SW480 (cell line): ENCODE data around the gene ADD2.

Experiments
- DNase-seq: peaks from one replicate; pipeline ENCODE4 v3.0.0-alpha.2; 2016; ENCODE audit warnings: low spot score

Gene ADD2

DNA sequence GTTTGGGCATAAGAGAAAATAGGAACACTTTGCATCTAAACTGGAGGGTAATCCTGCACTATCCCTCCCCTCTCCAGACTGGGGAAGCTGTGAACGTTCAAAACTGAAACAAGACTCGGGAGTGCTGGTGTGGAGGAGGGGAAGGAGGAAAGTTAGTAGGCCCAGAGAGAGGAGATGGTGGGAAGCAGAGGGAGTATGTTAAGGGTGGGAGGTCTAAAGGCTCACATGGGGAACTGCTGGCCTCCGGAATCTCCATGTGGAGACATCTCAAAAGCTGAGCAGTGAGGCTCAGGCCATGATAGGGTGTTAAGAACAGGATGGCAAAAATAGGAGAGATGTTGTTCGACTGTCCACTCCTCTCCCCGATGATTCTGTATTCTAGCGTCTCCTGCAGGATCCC, 47.9 kb downstream of the ADD2 start:
- DNase-seq = no peak

DNA sequence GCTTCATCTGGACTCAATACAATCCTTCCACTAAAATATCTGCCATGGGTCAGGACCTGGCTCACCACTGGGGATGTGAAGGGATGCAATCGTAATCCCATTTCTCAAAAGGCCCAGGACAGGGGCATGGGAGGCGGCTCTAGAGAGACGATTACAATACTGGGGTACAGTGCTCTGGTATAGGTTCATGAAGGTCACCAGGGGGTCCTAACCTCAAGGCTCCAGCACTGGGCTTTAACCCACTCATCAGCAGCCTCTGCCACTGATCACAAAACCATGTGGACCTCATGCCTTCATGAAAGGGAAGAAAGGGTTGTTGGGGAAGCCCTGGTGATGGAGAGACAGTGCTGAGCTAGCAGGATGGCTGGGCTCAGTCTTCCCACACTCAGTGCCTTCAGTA, 48.8 kb downstream of the ADD2 start:
- DNase-seq = no peak

DNA sequence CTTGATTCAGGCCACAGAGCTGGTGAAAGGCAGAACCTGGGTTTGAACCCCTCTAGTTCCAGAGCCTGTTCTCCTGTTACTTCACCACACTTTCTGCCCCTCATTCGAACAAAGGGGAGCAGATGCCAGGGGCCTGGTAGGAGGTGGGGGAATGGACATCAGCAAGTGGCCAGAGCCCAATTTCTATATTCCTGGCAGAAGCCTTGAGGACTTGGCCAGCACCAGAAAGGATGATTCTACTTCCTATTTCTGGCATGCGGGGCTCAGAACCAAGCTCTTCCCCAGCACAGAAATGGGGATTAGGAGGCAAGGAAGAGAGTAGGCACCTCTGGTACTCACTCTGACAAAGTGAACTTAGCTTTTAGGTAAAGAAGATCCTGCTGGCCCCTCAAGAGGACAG, 49.3 kb downstream of the ADD2 start:
- DNase-seq = no peak

DNA sequence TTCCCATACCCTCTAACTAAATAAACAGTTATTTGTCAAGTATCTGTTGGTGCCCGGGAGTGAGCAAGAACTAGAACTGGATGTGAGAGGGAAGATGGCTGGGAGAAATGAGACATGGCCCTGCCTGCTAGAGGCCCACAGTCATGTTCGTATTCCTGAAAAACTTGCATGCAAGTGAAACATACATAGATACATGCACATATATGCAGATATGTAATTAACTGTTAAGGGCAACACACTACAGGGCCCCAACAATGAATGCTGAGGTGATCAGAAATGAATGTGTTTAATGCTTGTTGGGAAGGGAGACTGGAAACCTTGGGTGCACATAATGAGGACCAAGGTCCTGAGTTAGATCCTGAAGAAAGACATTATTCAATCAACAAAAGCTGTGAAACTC, 49.8 kb downstream of the ADD2 start:
- no peak for DNase-seq

DNA sequence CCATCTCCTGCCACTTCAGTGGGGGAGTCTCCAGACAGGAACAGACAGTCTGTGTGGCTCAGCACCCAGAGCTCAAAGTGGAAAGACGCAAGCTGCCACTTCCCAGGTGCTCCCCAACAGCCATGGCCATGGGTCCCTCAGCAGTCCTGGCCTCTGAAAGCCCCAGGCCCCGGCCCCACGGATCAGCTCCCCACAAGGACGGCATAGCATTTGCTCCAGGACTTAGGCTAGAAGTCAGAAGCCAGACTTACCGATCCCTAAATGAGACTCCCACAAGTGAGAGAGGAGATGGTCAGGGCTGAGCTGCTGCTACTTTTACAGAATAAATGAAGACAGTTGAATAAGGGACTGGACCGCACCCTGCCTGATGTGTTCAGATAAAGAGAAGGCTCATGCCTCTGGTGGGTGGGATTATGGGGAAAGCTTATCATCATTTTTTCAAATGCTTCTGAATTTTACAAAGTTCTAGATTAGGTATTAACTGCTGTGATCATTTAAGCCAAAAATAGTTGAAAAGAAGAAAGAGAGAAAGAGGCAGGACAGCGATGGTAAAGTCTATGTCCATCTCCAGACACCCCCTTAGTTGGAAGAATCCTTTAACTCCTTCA, 50.5 kb downstream of the ADD2 start:
- no peak for DNase-seq

DNA sequence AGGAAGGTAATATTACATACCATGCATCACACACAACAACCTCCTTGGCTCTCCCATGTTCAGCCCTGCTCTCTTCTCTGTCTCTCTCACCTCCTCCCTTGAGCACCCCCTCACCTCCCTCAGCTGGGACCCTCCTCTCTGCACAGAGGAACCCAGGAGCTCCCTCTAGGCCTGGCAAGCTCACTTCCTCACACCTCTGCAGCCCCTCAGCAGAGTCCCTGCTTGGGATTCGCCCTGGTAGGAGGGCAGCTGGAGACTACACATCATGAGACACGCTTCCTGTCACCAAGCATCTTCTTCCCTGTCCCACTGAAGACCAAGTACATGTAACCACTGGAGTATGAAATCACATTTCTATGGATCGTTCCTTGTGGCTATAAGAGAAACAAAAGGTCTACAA, 51.0 kb downstream of the ADD2 start:
- no peak for DNase-seq

DNA sequence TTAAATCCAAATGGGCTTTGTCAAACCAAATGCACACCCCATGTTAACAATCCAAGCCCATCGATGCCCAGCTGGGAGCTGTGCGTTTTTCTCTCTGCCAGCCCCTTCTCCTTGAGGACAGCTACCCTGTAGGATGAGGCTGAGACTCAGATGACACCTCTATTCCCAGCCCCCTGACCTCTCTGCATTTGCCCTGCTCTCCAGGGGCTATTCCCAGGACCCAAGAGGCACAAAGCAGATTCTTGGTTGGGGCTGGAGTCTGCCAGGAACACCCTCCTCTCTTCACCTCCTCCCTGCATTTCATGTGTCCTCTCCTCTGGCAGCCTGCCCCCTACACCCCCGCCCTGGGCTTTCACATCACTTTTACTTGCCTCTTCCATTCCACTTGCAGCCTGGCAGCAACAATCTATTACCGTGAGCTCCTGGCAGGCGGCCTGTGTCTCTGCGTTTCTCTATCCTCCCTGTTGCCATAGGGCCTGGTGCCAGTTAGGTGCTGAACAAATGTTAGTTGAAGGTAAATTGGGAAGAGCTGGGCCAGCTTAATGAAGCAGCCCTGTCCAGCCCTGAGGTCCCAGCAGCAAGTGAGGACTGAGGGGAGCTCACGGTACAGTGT, 51.8 kb downstream of the ADD2 start:
- no peak for DNase-seq

DNA sequence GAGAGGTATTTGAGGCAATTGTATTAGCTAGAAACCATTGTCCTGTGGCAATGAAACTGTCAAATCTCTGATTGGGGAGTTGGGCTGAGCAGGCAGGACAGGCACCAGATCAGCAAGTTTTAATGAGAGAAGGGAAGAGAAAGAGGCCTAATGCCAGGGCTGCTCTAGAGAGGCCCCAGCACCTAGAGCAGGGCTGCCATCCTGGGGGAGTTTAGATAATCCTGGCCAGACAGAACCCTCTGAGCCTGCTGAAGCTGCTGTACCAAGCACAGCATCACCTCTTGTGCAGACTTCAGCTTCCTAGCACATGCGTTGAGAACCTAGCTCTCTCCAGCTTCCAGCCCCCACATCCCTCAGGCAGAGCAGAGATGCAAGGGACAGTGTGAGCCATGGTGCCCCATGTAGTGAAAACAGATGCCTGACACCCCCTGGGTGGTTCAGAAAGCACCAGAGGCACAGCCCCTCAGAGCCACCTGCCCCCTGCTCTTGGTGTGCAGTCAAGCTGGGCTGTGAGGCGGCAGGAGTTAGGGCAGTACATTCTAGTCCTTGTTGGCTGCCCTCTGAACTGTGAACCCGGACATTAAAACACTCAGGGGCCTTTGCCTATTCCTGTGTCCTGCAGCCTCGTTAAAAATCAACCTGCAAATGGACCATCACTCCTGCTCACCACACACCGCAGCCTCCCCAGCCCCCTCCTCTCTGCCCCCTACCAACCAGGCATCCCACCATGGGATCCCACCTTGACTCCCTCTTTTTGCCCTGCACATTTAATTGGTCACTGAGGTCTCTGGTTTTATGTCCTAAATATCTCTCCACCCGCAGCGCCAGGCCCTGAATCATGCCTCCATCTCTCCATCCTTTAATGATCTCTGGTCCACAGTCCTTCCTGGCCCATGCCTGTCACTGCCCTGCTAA, 52.7 kb downstream of the ADD2 start:
- no peak for DNase-seq

DNA sequence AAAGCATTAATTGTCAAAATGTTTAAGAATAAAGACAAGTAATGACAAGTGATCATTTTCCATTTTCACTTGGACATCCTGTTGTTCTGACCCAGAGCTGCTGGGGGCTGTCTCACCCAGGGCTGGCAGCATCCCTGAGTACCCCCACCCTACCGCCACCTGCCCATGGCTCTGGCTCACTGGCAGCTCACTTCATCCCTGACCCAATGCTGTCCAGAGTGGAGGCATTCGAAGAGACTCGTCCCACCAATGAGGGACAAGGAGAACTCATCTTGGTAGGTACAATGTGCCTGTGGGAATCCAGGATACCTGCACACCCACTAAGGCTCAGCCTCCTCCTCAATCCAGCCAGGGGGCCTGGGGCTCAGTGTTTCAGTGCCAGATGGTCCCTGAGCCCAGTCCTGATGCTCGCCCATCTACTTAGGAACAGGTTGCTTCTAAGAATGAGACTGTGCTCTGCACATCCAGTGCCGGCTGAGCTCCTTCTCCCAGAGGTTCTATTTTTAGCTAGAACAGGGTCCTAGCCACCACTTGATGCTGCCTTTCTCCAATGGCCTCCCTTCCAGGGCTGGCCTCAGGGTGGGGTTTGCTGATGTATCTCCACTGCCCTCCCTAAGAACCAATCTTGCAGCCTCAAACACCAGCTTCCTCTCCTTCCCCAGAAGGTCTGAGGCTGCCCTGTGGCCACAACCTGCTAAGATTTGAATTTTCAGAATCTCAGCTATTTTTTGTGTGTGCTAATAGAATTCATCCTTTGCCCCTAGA, 53.7 kb downstream of the ADD2 start:
- DNase-seq = no peak

DNA sequence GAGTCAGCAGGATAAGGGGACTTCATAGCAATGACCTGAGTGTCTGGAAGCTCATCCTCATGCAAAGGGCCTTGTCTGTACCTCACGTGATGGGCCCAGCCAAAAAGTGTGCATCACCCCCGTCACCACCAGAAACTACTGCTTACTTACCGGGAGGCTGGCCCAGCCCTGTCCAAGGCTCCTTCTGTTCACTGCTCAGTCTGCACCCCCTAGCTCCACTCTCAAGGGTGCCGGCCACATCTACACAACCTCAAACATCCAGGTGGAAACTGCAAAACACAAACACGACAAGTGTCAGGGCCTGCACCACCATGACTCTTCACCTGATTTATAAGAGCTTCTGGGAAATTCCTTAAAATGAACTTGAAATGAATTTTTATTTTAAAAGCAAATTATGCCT, 55.1 kb downstream of the ADD2 start:
- DNase-seq = no peak

DNA sequence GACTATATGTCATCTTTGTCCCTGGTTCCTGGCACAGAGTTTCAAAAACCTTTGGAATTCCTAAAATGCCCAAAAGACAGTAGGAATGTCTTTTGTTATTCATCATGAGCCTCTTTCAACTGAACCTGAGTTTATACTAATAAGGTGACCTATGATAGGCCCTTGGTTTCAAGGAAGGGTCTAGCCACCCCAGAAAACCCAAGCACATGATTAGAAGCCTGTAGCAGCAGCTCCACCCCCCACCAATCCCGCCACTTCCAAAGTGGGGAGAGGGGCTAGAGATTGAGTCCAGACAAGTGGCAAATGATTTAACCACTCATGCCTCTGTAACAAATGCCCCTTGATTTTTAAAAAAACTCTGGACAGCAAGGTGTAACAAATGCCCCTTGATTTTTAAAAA, 56.8 kb downstream of the ADD2 start:
- no peak for DNase-seq

DNA sequence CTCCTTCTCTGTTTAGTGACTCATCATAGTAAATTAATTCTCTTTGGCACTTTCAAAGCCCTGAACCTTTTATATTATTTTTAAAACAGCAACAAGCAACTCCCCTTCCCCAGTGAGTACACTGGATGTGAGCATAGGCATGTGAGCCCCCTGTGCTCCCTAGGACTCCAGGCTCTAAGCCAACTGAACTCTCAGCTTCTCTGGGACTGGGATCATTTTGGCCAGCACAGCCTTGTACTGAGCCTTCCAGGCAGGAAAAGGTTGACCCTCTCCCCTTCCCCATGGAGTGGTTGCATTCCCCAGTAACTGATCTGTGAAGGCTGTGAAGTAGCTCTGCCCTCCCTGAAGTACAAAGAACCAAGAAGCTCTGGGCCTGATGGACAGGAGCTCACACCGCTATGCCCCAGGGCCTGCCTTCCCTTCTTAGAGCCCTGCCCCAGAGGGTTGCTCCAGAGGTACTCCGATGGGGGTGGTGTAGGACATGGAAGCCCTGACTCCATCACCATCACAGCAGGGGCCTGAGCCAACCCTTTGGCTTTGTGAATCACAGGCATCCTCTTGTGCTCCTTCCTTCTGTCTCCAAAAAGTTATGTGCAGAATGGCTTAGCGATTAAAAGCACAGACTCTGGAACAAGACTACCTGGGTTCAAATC, 57.8 kb downstream of the ADD2 start:
- no peak for DNase-seq

DNA sequence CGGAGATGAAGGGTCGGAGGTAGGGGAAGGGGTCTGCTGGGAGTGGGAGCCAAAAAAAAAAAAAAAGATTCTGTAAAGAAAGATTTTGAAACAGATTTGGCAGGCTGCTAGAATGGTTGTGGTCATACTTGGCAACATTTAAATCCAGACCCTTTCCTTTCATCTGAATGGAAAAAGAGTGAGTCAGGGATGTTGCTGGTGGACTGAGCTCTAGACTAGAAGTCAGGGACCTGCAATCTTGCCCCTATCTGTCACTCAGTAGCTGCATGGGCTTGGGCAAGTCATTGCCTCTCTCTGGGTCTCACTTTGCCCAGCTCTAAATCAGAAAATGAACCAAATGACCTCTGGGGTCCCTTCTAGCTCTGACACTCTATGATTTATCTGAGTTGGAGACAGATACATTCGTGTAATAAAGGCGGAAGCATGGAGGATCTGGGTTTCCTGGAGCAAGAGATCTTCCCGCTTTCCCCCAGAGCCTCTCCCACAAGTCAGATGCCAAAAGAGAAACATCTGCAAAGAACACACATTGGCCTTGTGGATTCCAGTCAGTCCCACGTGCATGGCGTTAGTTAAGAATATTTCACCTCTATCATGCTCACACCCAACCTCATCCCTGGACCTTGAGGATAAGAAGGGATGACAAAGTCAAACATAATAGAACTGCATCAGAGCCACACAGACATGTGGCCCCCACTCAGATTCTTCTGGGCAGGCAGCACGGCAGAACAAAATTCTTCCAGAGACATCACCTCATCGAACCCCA, 58.5 kb downstream of the ADD2 start:
- no peak for DNase-seq

DNA sequence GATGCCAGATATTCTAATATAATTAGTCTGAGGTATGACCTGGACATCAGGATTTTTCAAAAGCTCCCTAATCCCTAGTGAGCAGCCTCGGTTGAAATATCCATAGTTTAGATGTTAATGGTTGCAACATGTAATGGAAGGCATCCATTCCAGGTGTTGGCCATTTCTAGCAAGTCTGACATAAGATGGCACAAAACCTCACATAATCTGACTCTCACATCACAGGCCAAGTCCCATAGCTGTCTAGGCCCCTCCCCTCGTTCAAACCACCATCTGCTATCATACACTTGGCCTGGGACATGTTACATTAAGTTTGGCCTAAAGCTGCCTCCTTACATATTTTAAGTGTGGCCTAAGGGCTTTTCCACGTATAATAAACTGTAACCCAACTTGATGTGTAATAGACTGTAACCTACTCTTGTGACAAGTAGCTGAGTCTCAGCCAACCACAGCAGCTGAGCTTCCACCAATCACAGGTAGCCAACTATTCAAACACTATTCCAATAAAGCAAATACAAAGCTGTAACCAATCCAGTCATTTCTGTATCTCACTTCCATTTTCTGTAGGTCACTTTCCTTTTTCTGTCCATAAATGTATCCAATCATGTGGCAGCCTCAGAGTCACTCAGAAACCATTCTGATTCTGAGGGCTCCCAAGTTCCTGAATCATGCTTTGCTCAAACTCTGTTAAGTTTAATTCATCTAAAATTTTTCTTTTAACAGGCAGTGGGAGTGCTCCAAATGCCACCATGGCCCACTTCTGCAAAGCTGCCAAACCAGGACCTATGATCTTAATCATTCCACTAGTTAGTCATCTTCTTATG, 59.4 kb downstream of the ADD2 start:
- DNase-seq = no peak

DNA sequence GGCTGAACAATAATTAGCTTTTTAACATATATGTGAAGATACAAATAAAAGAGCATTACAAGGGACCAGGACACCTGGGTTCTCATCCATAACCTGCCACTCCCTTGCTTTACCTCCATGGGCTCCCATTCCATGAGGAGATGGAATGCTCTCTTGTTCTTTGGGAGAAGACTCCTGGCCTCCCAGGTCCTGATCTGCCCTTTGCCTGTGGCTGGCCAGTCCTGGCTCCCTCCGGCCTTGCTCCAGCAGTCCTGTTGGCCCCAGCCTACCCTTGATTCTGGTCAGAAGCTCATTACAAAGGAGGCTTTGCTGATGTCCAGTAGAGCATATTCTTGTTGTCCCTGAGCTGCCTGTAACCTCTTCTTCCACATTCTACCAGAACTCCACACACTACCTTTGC, 60.3 kb downstream of the ADD2 start:
- DNase-seq = no peak

DNA sequence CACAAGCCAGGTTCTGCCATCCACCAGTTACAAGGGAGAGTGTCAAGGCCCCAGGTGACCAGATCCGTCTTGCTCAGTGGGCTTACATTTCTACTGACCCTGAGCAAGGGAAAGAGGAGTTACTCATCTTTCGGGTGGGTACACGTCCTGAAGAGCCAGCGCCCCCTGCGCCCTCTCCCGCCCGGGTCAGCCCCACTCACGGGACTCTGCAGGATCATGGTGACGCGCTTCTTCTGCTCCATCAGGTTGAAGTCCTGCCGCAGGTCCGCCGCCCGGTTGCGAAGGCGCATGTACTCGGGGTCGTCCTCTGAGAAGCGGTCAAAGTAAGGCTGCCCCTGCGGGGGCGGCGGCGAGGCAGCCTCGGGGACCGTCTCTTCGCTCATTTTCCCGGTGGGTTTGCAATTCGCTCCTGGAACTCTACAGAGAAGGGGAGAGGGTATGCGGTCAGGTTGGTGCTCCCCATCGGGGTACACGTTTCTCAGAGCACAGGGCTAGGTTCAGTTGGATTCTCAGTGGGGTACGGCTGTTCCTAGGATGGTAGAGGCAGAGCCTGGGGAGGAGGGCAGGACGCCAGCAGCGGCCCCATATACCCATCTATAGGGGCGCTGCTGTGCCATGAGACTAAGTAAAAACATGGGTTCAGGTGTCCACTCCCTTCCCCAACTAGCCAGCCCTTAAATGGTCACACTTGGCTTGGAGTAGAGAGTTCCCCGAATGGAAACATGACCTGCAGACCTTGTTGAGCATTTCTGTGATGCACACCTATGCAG, 61.8 kb downstream of the ADD2 start:
- no peak for DNase-seq

DNA sequence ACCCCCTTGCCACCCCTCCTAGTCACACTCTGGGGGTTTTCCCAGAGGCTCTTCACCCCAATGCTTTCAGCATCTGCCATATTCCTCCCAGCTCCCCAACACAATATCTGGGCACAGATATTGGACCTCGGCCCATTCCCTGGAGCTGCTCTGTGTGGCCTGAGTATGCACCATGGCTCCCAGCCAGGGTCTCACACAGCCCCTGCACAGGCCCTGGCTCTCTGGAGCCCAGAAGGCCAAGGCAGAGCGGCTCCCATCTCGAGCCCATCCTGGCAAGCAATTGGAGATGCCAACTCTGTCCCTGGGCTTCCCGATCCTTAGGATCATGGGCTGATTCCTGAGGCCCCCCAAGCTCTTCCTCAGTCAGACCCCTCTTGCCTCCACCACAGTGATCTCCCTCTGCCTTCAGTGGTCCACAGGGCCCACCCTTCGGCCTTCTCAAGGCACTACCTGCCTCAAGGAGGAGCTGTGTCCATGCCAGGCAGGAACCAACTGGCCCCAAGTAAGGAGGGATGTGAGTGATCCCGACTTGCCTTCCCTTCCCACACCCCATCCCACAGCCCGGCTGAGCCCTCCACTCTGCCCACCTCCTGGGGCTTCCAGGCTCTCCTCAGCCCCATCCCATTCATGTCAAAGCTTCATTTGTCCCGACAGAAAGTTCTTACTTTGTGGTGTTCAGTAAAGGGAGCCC, 62.7 kb downstream of the ADD2 start:
- no peak for DNase-seq

DNA sequence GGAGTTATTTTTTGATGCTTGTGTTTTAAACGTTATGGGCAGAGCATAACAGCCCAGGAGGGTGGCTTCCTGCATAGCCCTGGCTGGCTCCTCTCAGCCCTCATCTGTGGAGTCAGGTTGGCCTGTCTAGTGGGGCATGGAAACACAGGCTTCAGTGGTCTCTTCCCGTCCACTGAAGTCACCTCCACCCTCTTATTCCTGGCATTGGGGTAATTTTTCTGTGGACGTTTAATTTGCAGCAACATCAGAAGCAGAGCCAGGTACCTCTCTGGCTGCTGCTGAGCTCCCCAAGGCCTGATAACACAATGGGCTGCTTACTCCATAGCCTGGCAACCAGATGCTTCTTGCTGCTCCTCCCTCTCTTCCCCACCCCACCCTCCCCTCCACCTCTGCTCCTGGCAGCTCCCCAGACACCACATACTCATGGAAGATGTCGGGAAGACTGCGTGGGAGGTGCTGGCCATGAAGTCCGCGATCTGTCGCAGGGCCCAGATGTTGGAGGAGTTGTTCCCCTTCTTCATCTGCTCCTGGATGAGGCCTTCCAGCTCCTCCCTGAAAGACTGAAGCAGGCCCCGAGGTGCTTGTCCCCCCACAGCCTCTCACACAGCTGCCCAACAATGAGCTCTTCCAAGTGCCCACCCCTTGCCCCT, 64.0 kb downstream of the ADD2 start:
- no peak for DNase-seq
